Renal cortical epithelial cell (primary cell): ENCODE data around the gene FAM222B. TPM values are rescaled to one million over a fixed set of nuclear protein-coding genes. Genes with fewer than 3 reads are reported as not detected.
"Not testable (repeated sequence)": the region's sequence is repeated elsewhere in the genome, so short reads cannot be mapped to it uniquely, and the experiment has no call there.

Experiments
- DNase-seq: peaks from one replicate; pipeline ENCODE4 v3.0.0-alpha.2; 2011; ENCODE audit warnings: low read depth
- total RNA-seq: library from RNA; depleted of rRNA; stranded (reverse); fragments of >200 nt; gene quantifications from 2 replicates; pipeline ENCODE4 v1.2.3, GENCODE V29; 2014

FAM222B gene
- total RNA-seq, 1 donor from 2014 or later: 14.9 TPM

DNA sequence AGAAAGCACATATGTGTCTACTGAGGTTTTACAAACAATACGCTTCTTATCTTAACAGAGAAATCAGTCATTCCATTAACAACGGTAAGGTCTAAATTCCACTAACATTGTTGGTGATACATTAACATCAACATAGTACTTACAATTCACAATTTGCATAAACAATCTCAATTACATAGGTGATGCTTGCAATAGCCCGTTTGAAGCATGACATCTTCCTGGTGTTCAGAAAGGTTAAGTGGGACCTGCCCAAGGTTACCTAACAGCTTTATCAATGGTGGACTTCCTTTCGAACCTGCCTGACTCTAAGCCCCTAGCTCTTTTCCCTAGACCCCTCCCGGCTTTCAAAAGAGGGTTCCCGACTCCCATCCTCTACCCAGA, 699 bp downstream of the FAM222B start:
- peak; percentile 47 for DNase-seq

GRCh38 chr17:28839221-28839620, 3.4 kb downstream of the FAM222B start:
- no peak for DNase-seq

DNA sequence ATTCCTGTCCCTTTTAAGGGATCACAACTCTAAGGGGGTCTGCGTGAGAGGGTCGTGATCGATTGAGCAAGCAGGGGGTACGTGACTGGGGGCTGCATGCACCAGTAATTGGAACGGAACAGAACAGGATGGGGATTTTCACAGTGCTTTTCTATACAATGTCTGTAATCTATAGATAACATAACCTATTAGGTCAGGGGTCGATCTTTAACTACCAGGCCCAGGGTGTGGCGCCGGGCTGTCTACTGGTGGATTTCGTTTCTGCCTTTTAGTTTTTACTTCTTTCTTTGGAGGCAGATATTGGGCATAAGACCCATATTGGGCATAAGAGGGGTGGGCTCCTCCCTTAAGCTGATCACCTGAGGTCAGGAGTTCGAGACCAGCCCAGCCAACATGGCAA, 6.0 kb downstream of the FAM222B start:
- not testable (repeated sequence) for DNase-seq

GRCh38 chr17:28834420-28834819, 8.2 kb downstream of the FAM222B start:
- no peak for DNase-seq

GRCh38 chr17:28828294-28829040, 14.1 kb downstream of the FAM222B start:
- DNase-seq: no peak

- DNase-seq: no peak
These were observed 14.9 kb downstream of the FAM222B start for GRCh38 chr17:28827672-28828071.

- no peak for DNase-seq
These were observed 23.0 kb downstream of the FAM222B start for GRCh38 chr17:28819582-28819981.

- no peak for DNase-seq
These were observed 23.8 kb downstream of the FAM222B start for GRCh38 chr17:28818819-28819221.

- DNase-seq: no peak
These were observed 26.1 kb downstream of the FAM222B start for GRCh38 chr17:28816540-28816939.

DNA sequence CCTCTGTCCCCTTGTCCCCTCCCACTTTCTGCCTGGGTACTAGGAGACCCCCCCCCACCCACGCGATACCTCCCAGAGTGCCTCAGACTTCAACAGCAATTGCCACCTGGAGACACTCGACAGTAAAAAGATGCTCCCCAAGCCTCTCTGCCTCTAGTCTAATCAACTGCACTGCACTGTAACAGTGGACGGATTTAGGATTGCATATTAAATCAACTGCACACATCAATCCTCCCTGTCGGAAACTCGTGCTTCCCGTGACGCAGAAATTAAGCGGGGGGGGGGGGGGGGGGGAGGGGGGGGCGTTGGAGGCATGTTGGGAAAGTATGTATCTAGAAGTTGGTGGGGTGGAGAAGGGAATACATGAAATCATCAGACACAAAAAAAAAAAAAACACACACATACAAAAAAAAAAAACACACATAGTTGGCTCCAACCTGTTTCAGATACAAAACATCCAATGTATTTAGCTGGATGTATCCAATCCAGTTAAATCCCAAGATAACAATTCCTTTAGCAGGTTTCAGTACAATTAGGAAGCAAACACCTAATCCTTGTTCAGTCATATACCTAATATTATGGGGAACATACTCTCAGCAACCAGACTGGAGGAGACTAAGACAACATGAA, 29.7 kb downstream of the FAM222B start:
- DNase-seq: peak; percentile 38

GRCh38 chr17:28812091-28812747, 30.4 kb downstream of the FAM222B start:
- peak; percentile 89 for DNase-seq

- peak; percentile 82 for DNase-seq
These were observed 30.9 kb downstream of the FAM222B start for GRCh38 chr17:28811651-28812090.

GRCh38 chr17:28810437-28810836, 32.2 kb downstream of the FAM222B start:
- DNase-seq: peak; percentile 11

DNA sequence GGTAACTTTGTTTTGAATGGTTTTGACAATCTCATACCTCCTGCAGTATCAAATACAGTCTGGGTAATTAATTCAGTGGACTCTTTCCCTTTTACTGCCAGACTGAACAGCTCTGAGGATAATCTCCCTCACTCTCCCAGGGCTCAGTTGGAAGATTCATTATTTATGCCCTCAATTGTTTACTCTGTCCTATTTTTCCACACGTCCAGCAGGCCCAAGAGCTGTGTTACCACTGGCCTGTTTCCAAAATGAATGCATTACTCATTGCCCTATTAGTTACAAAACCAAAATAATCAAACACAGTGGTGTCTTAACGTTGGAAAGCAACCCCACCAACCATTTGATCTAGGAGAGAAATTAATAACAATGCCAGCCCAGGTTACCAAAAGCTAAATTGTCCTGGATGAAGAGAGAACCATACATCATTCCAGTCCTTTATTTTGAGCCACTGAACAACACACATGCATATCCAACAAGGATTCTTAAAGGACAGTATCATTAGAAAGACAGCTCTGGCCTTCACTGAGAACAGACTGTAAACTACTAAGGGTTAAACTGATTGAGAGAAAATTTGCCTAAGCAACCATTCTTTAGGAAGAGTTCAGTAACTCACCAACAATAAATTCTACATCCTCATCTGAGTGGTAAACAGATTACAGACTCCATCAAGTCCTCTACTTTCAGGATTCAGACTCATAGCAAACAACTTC, 34.5 kb downstream of the FAM222B start:
- peak; percentile 94 for DNase-seq

DNA sequence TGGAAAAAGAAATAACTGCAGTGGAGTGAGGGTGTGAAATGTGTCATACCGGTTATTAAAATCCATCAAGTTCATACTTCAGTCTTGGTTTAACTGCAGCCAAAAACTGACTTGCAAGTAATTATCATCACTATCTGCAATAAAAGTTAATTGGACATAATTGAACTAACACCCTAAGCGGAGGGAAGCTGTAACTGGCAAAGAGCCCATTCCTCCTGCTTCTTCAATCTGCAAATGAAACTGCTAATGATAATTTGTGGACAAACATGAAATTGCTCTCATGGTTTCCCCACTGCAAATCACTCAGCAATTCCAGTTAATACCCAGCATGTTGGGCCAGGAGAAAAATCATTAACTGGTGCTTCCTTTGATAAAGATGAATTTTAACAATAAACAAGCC, 46.5 kb downstream of the FAM222B start:
- DNase-seq: no peak

GRCh38 chr17:28794846-28795441, 47.6 kb downstream of the FAM222B start:
- not testable (repeated sequence) for DNase-seq

DNA sequence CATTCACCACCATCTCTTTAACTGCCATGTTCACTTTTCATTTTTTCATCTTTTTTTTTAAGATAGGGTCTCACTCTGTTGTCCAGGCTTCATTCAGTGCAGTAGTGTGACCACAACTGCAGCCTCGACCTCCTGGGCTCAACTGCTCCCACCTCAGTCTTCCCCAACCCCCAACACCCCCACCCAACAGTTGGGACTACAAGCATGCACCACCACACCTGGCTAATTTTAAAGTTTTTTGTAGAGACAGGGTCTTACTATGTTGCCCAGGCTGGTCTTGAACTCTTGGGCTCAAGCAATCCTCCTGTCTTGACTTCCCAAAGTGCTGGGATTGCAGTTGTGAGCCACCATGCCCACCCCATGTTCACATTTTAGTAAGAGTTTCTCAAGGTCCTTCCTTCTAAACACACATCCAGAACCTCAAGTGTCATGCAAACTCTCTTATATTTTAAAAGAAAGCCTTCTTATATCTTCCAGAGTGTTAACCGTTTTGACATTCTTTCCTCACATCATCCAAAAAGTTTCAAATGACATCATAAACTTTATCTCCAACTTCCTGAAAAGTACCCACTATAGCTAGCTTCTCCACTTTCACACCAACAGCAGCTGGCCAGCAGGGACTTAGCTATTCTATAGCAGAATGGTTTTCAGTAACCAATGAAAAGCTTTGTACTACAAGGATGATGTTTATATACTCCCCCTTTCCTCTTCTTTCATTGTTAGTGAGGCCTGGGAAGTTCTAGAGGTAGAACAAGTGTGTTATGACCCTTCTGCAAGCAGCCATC, 49.5 kb downstream of the FAM222B start:
- DNase-seq: no peak

- no peak for DNase-seq
These were observed 54.5 kb downstream of the FAM222B start for GRCh38 chr17:28788100-28788499.

DNA sequence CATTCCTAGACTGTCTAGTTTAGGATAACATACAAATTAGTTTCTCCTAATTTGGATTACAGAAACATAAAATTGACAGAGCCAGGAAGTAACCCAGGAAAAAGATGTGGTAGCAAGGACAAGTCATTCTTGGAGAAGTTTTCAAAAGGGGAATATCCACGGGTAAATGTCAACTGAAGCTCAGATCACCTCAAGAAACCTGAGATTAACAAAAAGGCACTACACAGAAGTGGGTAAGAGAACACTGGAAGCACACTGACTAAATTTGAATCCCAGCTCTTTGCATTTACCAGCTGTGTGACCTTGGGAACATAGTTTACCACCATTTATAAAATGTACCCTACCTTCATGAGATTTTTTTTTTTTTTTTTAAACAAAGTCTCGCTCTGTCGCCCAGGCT, 59.4 kb downstream of the FAM222B start:
- DNase-seq: no peak

DNA sequence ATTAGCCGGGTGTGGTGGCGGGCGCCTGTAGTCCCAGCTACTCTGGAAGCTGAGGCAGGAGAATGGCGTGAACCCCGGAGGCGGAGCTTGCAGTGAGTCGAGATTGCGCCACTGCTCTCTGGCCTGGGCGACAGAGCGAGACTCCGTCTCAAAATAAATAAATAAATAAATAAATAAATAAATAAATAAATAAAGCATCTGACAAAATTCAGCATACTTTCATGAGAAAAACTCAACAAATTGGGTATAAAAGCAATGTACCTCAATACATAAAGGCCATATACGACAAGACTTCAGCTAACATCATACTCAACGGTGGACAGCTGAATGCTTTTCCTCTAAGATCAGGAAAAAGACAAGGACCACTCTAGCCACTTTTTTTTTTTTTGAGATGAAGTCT, 63.0 kb downstream of the FAM222B start:
- not testable (repeated sequence) for DNase-seq

DNA sequence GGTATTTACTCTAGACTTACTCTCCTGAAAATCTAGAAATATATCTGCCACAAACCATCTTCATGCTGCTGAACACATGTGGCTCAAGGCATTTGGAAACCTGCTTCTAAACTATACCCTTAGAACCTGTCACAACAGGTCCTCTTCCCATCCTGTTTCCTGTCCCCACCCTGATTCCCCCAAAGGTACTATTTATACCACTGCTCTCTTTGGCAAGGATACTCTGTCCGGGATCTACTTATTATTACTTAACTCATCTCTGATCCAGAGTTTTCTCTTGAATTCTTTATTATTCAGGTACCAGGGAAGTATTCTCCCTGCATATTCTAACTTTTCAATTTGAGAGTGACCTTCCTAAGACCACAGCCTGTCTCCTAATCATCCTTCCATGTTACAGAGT, 65.4 kb downstream of the FAM222B start:
- no peak for DNase-seq
